Activated naive CD8-positive, alpha-beta T cell treated with anti-CD3 and anti-CD28 coated beads, Interleukin-2, amount 10 ng/mL, durations not matched to agents 7 days and 5 days (primary cell): ENCODE measurements around the gene RABL6. TPM values are rescaled to one million over a fixed set of nuclear protein-coding genes. Genes with fewer than 3 reads are reported as not detected.
"Not testable (repeated sequence)": the region's sequence is repeated elsewhere in the genome, so short reads cannot be mapped to it uniquely, and the experiment has no call there.

Experiments
- ATAC-seq: fragments of 150-1000 bp; cut with Tn5 transposase; one replicate; pipeline ENCODE4 v1.10.0; 2021; ENCODE audit warnings: low read depth, moderate library complexity
- POLR2A ChIA-PET: fragments of 350-600 bp; sonication (Branson Sonifier 250); formaldehyde crosslinking; loops from one replicate; lab custom pipeline; 2021; ENCODE audit warnings: antibody characterized with exemption; lab: Charles Lee
- DNase-seq: peaks from one replicate; pipeline ENCODE4 v3.0.0; 2021
- H3K27ac Mint-ChIP-seq: one replicate; pipeline ENCODE4 v1.8.0; 2022; ENCODE audit warnings: mild to moderate bottlenecking, mixed read lengths
- H3K27me3 Mint-ChIP-seq: one replicate; pipeline ENCODE4 v1.8.0; 2022; ENCODE audit warnings: mild to moderate bottlenecking, moderate library complexity, mixed read lengths
- H3K36me3 Mint-ChIP-seq: one replicate; pipeline ENCODE4 v1.8.0; 2021; ENCODE audit warnings: mild to moderate bottlenecking, mixed read lengths
- H3K4me1 Mint-ChIP-seq: one replicate; pipeline ENCODE4 v1.8.0; 2021; ENCODE audit warnings: mixed read lengths
- H3K4me3 Mint-ChIP-seq: one replicate; pipeline ENCODE4 v1.8.0; 2022; ENCODE audit warnings: mild to moderate bottlenecking, moderate library complexity, mixed read lengths
- H3K9me3 Mint-ChIP-seq: one replicate; pipeline ENCODE4 v1.8.0; 2021; ENCODE audit warnings: mixed read lengths
- total RNA-seq, 2 experiments: library from RNA; stranded (reverse); gene quantifications; one replicate each; pipeline ENCODE4 v1.2.3, GENCODE V29; 2021

RABL6 gene
- total RNA-seq, 2 experiments from 2014 or later: 91.1 to 98.4 TPM

GRCh38 chr9:136833381-136834048 is 25.8 kb downstream of the RABL6 start:
- H3K27me3 Mint-ChIP-seq, ATAC-seq, H3K9me3 Mint-ChIP-seq, DNase-seq, H3K27ac Mint-ChIP-seq, H3K4me3 Mint-ChIP-seq, POLR2A ChIA-PET, H3K4me1 Mint-ChIP-seq, H3K36me3 Mint-ChIP-seq: not testable (repeated sequence)

GRCh38 chr9:136835162-136835931 is 27.6 kb downstream of the RABL6 start:
- no peak overlapping the region for H3K27ac Mint-ChIP-seq
- H3K4me3 Mint-ChIP-seq: no peak overlapping the region
- H3K4me1 Mint-ChIP-seq: no peaks in the 10 kb centered on the region
- POLR2A ChIA-PET: interaction anchor here (0.5 to 0.8 kb wide), 2 partner anchors 129 to 147 kb away, joined by 4 to 6 read pairs; no protein-coding TSS in a partner anchor
- H3K36me3 Mint-ChIP-seq: peaks cover 2% of the 10 kb centered on the region
- peak; percentile 16 for ATAC-seq
- no peaks in the 10 kb centered on the region for H3K27me3 Mint-ChIP-seq
- no peaks in the 10 kb centered on the region for H3K9me3 Mint-ChIP-seq
- no peak for DNase-seq

- no peaks in the 10 kb centered on the region for H3K9me3 Mint-ChIP-seq
- H3K36me3 Mint-ChIP-seq: peaks cover 2% of the 10 kb centered on the region
- H3K4me1 Mint-ChIP-seq: no peaks in the 10 kb centered on the region
- H3K4me3 Mint-ChIP-seq: no peak overlapping the region
- DNase-seq: no peak
- ATAC-seq: no peak
- POLR2A ChIA-PET: interaction anchor here (0.5 kb wide), 1 partner anchor 130 kb away, joined by 4 read pairs; no protein-coding TSS in a partner anchor
- no peaks in the 10 kb centered on the region for H3K27me3 Mint-ChIP-seq
- no peak overlapping the region for H3K27ac Mint-ChIP-seq
Observed at GRCh38 chr9:136835932-136836904, 28.5 kb downstream of the RABL6 start.

GRCh38 chr9:136837146-136837855 is 29.6 kb downstream of the RABL6 start:
- Mint-ChIP-seq H3K27ac (no peak overlapping the region), H3K9me3 (no peaks in the 10 kb centered on the region), H3K36me3 (peaks cover 2% of the 10 kb centered on the region), H3K4me3 (no peak overlapping the region), H3K4me1 (peaks cover 2% of the 10 kb centered on the region), H3K27me3 (no peaks in the 10 kb centered on the region)
- POLR2A ChIA-PET: no interaction called here
- DNase-seq (no peak), ATAC-seq (no peak)

GRCh38 chr9:136837856-136838277 is 30.1 kb downstream of the RABL6 start:
- DNase-seq, POLR2A ChIA-PET, ATAC-seq, H3K27ac Mint-ChIP-seq, H3K4me1 Mint-ChIP-seq, H3K9me3 Mint-ChIP-seq, H3K4me3 Mint-ChIP-seq, H3K27me3 Mint-ChIP-seq, H3K36me3 Mint-ChIP-seq: not testable (repeated sequence)

- ATAC-seq: no peak
- H3K9me3 Mint-ChIP-seq: no peaks in the 10 kb centered on the region
- no peak overlapping the region for H3K27ac Mint-ChIP-seq
- no peak for DNase-seq
- H3K36me3 Mint-ChIP-seq: peaks cover 2% of the 10 kb centered on the region
- no peaks in the 10 kb centered on the region for H3K27me3 Mint-ChIP-seq
- H3K4me3 Mint-ChIP-seq: no peak overlapping the region
- H3K4me1 Mint-ChIP-seq: peaks cover 4% of the 10 kb centered on the region
- POLR2A ChIA-PET: interaction anchor here (0.6 kb wide), 1 partner anchor 20 kb away, joined by 3 read pairs; no protein-coding TSS in a partner anchor
Observed at GRCh38 chr9:136838314-136839228, 30.8 kb downstream of the RABL6 start.

GRCh38 chr9:136839229-136840139 is 31.7 kb downstream of the RABL6 start:
- no peak overlapping the region for H3K4me3 Mint-ChIP-seq

GRCh38 chr9:136840140-136840876 is 32.6 kb downstream of the RABL6 start:
- H3K27ac Mint-ChIP-seq: peak overlapping the region; percentile 27
- POLR2A ChIA-PET: no interaction called here
- no peak for DNase-seq
- no peaks in the 10 kb centered on the region for H3K9me3 Mint-ChIP-seq
- peaks cover 2% of the 10 kb centered on the region for H3K36me3 Mint-ChIP-seq
- H3K4me1 Mint-ChIP-seq: peaks cover 4% of the 10 kb centered on the region
- no peak for ATAC-seq
- no peak overlapping the region for H3K4me3 Mint-ChIP-seq
- H3K27me3 Mint-ChIP-seq: peaks cover 2% of the 10 kb centered on the region

More at GRCh38 chr9:136839229-136840139, 31.7 kb downstream of the RABL6 start:
- no peak for DNase-seq
- peaks cover 2% of the 10 kb centered on the region for H3K36me3 Mint-ChIP-seq
- peak overlapping the region; percentile 27 for H3K27ac Mint-ChIP-seq
- no peaks in the 10 kb centered on the region for H3K27me3 Mint-ChIP-seq
- POLR2A ChIA-PET: no interaction called here
- H3K9me3 Mint-ChIP-seq: no peaks in the 10 kb centered on the region
- ATAC-seq: no peak
- peaks cover 4% of the 10 kb centered on the region for H3K4me1 Mint-ChIP-seq

GRCh38 chr9:136840877-136841645 is 33.3 kb downstream of the RABL6 start:
- ATAC-seq (no peak), DNase-seq (no peak)
- H3K27ac Mint-ChIP-seq: no peak overlapping the region
- H3K4me1 Mint-ChIP-seq: peaks cover 4% of the 10 kb centered on the region
- POLR2A ChIA-PET: interaction anchor here (1.0 to 2.2 kb wide), 3 partner anchors 41 to 103 kb away, joined by 3 to 10 read pairs (median 5); partner anchors contain the start of gene FBXW5
- peaks cover 2% of the 10 kb centered on the region for H3K36me3 Mint-ChIP-seq
- no peak overlapping the region for H3K4me3 Mint-ChIP-seq
- H3K9me3 Mint-ChIP-seq: no peaks in the 10 kb centered on the region
- H3K27me3 Mint-ChIP-seq: peaks cover 3% of the 10 kb centered on the region
